ENCODE data around the gene IFT74. TPM values are rescaled to one million over a fixed set of nuclear protein-coding genes. Genes with fewer than 3 reads are reported as not detected.

Gene IFT74
- polyA plus RNA-seq (ENCODE audit: insufficient read length), result 13.4 TPM

DNA sequence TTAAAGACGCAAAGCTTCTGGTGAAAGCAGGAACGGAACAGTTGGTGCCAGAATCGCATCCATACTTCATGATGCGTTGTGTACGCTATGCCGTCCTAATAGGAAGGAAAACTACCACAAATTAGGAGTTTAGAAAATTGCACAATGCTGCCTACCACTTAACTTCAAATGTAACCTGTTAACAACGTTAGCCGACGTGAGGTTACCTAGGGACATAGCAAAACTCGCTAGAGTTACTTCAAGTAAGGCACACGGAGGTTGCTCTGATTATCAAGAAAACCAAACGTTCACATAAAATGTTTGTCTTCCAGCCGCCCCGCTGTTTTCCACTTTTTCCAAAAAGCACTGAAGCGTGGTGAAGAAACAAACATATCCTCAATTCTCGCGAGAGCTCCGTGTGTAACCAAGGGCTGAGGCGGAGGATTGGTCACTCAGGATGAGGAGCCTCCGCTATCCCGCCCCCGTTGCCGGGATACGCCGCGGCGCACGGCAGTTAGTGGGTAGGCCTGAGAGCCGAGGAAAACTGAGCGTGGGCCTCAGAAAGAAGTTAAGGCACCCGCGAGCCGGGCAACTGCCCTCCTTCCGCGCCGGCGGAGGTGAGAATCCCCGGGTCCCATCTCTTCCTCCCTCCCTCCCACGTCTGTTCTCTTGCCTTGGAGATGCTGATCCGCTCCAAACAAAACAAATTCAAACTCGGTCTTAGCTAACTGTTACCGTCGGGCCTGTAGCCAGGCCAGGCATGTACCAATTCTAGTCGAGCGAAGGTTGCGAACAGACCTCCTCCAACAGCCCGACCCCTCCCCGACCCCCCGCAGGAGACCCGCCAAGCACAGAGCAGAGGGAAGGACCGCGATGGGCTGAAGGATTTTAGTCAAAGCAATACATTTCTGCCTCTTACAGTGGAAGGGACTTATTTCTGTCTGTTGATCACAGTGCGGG lies at the start of gene IFT74:
TSS of gene IFT74 (plus strand) at position 492 of the 939 bp plus-strand sequence. CDS start 5,556 bp downstream, outside the sequence.
- DNase-seq, result peak; percentile 98

DNA sequence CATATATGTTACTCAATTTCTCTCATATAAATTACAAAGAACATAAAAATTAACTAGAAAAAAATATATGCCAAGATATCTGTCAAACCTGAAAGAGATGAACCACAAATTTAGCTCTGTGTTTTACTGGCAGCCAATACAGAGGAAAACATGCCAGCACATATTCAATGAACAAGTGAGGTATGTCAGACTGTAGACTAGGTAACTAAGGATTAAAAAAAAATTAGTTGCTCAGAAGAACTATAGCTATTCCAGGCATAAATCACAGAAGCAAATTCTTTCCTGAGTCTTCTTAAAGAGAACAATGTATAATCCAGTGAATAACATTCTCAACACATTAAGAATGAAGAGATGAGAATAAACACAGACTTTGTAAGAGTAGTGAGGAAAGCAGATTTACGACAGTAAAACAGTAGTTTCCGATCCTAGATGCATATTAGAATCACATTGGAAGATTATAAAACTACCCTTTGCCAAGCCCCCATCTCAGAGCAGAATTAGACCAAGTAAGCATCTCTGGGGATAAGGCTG lies 43.0 kb upstream of the IFT74 start:
- DNase-seq, result no peak

DNA sequence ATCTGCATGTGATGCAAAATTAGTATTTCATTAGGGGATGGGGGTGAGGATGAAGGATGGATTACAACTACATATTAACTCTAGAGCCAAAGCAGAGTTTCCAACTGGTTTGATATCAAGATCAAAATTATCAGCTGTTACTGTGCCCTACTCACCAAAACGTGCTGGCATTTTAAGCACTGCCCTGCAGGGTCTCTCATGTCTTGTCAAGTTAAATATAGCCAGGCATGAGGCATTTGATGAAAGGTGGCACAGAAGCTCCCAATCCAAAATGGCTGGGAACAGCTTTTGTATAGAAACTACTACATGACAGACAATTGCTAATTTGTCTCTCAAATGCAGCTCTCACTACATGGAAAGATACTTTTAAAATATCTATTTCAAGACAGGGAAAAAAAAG lies 36.5 kb upstream of the IFT74 start:
- no peak for DNase-seq

DNA sequence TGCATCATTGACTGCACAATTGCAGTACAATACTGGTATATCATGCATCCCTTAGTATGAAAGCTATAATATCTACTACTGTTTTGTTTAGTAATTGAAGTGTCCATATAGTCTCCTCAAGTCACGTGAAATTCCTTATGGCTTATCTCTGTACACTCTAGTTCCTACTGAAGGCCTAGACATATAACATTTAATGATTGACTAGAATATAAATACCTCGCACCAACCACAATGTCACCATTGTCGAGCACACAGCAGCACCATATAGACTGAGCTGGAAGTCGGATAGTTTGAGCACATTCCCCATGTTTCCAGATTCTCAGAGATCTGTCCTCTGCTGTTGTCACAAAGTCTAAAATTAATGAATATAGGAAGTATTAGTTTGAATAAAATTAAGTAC lies 30.6 kb upstream of the IFT74 start:
- DNase-seq, result no peak

DNA sequence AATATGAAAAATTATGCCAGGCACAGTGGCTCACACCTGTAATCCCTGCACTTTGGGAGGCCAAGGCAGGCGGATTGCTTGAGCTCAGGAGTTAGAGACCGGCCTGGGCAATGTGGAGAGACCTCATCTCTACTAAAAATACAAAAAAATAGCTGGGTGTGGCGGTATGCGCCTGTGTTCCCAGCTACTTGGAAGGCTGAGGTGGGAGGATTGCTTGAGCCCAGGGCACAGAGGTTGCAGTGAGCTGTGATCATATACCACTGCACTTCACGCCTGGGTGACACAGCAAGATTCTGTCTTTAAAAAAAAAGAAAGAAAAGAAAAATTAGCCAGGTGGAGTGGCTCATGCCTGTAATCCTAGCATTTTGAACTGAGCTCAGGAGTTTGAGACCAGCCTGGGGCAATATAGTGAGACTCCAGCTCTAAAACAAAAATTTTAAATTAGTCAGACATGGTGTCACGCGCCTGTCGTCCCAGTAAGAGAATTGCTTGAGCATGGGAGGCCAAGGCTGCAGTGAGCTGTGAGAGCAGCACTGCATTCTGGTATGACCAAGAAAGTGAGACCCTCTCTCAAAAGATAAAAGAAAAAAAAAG lies 27.2 kb upstream of the IFT74 start:
- DNase-seq, result no peak

DNA sequence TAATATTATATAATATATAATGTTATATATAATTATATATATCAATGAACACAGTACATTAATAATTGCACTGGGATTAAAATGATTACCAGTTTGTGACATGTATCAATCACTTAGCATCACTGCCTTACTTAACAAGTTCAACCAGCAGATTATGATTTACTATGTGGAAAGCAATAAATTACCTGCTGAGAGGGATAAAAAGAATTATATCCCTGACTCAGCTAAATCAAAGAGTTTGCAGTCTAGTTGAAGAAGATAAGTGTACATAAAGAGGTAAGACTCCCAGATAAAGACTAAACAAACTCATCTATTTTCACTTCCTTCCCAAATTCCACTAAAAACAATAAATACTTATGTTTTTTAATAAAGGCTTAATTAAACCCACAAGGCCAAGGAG lies 20.4 kb upstream of the IFT74 start:
- no peak for DNase-seq

DNA sequence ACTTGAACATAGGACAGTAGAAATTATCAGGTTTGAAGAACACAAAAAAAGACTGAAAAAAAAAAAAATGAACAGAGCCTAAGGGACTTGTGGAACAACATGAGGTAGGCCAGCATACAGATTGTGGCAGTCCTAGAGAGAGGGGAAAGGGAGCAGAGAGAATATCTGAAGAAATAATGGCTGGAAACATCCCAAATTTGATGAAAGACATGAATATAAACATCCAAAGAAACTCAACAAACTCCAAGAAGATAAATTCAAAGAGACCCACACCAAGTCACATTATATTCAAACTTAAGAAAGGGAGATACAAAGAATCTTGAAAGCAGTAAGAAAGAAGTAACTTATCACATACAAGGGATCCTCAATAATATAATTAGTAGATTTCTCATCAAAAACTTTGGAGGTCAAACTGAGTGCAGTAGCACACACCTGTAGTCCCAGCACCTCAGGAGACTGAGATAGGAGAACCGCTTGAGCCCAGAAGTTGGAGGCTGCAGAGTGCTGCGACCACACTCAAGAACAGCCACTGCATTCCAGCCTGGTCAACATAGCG lies 18.3 kb upstream of the IFT74 start:
- DNase-seq, result no peak

DNA sequence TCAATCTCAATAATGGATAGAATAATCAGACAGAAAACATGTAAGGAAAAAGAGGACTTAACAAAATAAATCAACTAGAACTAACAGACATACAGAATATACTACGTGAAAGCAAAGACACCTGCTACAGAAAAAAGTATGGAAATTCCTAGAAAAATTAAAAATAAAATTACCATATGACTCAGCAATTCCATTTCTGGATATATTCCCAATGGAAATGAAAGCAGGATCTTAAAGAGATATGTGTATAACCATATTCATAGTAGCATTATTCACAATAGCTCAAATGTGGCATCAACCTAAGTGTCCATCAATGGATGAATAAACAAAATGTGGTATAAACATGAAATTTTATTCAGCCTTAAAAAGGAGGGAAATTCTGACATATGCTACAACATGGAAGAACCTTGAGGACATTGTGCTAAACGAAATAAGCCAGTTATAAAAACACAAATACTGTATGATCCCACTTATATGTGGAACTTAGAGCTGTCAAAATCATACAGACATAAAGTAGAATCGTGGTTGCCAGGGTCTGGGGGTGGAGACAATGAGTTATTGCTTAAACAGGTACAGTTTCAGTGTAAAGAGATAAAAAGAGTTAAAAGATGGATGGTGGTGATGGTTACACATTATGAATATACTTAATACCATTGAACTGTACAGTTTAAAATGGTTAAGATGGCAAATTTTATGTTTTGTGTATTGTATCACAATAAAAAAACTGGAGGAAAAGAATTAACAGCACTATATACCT lies 16.1 kb upstream of the IFT74 start:
- no peak for DNase-seq

DNA sequence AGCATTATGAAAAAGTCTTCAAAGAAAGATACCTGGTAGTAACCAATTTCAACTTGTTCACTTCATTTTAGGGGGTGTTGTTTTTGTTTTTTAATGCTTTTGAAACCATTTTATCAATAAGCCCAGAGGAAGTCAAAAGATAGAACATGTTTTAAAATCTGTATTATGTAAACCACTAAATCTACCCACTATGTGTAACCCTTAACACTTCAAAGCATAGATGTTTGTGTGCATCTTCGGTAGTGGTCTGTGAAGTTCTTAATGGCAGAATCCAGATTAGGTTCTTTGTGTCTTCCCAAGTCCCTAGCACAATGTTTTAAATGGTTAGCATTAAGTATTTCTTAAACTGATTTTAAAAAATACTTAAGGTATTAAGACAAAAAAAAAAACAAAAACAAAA lies 15.4 kb upstream of the IFT74 start:
- no peak for DNase-seq

DNA sequence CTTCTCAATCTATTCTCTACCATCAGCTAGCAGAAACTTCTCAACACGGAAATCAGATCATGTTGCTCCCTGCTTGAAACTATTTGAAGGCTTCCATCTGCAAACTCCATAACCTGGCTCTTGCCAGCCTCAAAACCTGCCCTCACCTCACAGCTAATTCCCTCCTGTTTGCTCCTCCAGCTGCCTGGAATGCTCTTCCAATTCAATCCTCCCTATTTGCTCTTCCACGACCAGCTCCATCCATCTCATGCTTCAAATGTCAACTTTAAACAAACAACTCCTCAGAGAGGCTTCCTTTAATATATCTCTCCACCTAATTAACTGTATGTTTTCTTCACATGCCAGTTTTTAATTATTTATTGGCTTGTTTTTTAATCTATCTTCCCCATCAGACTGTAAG lies 10.6 kb upstream of the IFT74 start:
- no peak for DNase-seq

DNA sequence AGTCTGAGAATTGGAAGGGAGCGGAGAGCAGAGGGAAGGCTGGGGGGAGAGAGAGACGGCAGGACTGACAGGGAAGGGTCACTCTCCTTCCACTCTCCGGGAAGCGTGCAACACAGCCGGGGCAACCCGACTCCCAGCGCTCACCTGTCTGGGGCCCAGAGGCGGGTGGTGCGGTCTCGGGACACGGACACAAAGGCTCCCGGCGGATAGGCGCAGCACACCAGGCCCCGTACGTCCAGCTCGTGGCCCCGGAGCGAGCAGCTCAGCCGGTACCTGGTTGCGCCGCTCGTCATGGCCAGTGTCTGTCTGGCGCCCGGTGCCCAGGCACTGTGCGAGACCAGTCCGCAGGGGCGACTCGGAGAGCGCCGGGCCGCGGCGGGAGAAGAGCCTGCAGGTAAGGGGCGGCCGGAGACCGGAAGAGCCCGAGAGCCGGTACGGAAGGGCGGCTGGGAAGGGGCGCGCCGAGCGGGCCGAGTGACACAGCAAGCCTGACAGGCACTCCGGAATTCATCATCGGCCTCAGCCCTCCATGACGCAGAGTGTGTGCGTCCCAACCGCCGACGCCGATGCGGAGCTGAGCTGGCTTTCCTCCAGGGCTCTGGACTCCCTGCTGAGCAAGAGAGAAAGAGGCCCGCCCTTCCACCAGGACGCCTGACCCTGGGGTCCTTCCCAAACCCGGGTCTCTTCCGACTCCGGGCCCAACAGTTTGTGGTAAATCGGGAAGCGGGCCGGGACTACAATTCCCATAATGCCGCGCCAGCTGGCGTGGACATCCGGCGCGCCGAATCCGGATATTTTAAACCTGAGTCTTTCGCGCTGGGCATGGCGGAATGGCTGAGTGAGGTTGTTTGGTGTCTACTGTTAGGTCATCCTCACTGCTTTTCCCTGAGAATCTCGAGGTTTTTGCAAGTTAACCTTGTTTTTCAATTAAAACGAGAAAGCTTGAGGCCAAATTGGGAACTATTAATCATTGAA lies 9.2 kb upstream of the IFT74 start, which contains the start of gene PLAA:
TSS of gene PLAA (minus strand) at position 490 of the 975 bp plus-strand sequence. CDS start at position 293, 197 bp downstream.
- DNase-seq, result peak; percentile 92

DNA sequence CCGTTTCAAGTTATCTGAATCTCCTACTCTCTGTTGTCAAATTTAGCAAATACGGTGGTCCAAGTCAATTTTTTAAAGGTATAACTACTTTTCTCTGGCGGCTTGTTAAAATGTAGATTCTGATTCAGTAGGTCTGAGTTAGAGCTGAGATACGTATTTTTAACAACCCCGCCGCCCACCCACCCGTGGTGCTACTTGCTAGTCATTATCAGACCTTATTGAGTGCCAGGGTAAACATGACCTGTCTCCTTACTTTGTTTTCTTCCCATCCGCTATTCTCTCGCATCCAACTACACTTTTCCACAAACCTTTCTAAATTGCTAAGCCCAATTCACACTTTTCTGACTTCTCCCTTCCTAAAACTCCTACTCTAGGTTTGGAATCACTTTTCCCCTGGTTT lies 8.5 kb upstream of the IFT74 start:
- no peak for DNase-seq

DNA sequence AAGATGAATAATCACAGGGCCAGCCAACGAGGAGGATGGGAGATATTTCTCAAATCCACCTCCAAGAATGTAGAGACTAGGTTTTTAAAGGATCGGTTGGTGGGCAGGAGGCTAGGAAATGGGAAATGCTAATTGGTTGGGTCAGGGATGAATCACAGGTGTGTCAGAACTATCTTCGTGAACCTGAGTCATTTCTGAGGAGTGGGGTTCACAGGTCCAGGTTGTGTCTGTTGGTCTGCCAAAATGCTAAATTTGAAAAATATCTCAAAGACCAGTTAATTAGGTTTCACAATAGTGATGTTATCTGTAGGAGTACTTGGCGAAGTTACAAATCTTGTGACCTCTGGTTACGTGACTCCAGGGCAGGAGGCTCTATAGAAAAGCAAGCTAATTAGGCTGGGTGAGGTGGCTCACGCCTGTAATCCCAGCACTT lies 6.6 kb upstream of the IFT74 start:
- DNase-seq, result no peak

DNA sequence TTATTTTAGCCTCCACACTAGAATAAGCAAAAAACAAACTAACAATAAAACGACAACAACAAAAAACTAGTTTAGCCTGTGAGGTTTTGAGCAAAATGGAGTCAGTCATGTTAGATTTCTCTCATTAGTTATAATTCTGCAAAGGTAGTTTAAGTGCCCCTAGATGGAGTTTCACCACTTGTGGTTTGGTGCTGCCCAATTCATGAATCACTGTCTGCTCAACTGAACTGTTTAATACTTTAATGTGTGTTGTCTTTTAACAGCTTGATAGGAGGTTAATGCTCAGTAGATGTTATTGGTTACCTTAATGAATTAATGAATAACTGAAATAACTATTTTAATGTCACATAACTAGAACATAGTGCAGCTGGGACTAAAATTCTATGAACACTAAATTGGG lies 5.7 kb upstream of the IFT74 start:
- no peak for DNase-seq

DNA sequence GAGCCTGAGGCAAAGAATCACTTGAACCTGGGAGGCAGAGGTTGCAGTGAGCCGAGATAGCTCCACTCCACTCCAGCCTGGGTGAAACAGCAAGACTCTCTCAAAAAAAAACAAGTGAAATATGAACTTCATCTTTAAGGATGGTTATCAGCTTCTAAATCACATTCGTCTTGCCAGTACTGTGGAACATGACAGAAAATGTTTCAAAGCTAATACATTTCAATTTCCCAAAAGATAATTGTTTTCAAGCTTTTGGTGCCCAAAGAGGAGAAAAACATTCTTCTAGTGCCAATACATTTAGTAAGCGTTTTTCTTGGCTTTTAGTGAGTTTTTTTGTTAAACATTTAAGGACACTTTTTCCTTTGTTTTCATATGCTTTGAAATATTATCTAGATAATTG lies 4.4 kb upstream of the IFT74 start:
- no peak for DNase-seq

DNA sequence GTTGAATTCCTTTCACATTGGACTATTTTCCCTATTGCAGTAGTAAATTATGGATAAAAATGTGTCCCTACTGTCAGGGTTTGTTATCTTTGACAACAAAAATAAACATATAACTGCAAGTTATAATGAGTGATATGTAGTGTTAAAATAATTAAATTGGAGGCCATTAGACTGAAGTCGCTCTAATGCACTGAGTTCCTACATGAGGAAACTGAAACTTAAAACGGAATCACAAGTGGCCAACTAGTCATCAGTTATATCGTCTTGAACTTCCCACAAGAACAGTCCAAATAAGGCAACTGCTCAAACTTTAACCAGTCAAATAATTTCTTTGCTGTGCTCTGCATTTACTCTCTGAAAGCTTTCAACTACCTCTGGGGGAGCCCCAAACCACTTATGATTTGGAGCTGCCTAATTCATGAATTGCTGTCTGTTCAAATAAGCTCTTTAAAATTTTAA lies 2.1 kb upstream of the IFT74 start:
- no peak for DNase-seq

DNA sequence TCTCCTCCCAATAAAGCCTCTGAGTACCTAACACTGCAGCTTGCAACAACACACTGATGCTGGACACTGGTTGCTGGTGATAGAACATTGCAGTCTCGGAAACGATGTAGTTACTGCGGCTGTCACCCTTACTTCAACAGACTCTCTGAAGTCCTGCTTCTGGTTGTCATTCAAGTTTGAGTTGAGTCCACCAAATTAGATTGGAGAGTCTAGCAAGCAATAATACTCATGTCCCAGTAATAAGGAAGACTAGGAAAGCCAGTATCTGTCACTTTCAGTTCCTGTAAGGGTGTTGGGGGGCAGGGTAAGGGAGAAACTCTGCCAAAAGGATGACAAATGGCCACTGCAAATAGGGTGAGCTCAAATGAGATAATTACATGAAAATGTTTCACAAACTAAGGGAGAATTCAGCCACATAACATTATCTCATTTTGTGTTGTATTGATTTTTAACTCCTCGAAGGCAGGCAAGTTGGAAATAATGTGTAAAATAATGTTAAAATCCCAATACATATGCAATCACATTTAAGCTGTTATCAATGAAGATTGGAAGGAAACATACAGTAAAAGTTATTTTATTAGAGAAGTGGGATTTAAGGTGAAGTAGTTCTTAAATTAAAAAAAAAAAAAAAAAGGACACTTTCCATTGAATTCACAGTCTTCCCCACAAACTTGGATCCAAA lies 849 bp upstream of the IFT74 start:
- DNase-seq, result no peak

DNA sequence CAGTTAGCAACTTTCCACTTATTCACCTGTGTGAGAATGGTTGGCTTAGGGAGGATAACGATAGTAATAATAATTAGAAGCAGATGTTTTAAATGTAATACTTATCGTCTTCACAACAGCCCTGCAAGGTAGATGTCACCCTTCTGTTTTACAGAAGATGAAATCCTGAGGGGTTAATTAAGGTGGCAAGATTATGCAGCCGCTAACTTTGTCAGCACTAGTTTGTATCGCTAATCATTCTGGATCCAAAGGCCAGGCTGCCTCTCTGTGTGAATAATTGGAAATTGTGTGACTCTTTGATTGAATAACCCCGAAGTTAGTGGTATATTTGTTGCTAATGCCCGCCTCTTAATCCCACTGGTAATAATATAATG lies 635 bp downstream of the IFT74 start:
- no peak for DNase-seq

DNA sequence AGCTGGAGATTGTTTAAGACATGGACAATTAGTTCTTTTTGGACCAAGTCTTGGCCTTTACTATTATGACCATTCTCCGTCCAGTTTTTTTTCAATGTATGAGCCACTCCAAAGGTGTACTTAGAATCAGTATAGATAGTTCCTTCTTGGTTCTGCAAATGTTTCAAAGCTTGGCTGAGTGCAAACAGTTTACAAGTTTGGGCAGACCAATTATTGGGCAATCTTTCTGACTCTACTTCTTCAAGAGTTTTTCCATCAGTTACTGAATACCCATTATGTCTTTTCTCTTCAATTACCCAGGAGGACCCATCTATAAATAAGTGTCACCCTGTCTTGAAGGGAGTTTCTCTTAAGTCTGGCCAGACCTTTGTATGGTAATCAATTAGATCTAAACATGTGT lies 15.5 kb downstream of the IFT74 start:
- no peak for DNase-seq

DNA sequence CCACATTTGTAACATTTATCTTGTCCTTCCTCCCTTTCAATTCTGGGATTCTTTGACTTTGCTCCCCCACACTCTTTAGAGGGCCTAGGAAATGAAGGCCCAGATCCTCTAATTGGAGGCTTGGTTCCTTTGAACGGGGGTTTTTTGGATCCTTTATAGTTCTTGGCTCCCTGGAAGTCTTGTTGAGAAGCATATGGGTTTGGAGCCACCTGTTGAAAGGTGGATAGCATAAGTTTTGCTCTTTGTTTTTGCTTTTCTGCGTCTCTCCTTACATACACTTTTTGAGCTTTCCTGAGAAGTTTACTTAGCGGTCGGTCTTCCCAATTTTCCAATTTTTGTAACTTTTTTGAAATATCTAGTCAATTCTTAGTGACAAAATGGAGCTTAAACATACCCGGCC lies 17.8 kb downstream of the IFT74 start:
- DNase-seq, result no peak

DNA sequence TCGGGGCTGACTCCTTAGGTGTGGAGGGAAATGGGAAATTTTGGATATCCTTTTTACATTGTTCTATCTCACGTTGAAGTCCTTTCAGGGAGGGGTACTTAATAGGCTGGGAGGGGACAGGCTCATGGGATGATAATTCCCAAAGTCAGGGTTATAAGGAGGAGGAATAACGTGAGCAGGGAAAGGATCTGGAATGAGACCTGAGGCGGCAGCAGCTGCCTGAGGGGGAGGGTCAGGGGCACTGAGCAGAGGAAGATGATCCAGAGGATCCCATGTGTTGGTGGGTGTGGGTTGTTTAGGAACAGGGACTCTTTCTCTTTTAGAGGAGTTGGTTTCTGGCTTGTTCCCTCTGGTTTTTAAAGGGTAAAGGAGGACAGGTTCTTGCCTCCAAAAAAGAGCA lies 18.7 kb downstream of the IFT74 start:
- DNase-seq, result no peak
